Cardiac fibroblast (primary cell): ENCODE data around the gene ADGRL4.
"Not testable (repeated sequence)": the region's sequence is repeated elsewhere in the genome, so short reads cannot be mapped to it uniquely, and the experiment has no call there.

ENCODE experiments used
- DNase-seq, 2 donors: peaks; one replicate each; pipeline versions ENCODE4 v3.0.0 to v3.0.0-alpha.2; 2010; ENCODE audit warnings: low read depth in 2 of 2
- H3K4me3 ChIP-seq, 2 donors: replicated peaks in 1 of 2; 1 replicate in 1 of 2; 2 replicates in 1 of 2; pipeline ENCODE4 v1.5.1; 2011; ENCODE audit warnings: low read depth in 2 of 2, low read length in 2 of 2, mild to moderate bottlenecking in 2 of 2, moderate library complexity in 1 of 2
- TF ChIP-seq, protein P1 (sequence below): IDR thresholded peaks from one replicate; pipeline ENCODE4 v1.5.1; 2011; ENCODE audit warnings: low read depth, mild to moderate bottlenecking, low read length, inconsistent platforms

ADGRL4 gene

DNA sequence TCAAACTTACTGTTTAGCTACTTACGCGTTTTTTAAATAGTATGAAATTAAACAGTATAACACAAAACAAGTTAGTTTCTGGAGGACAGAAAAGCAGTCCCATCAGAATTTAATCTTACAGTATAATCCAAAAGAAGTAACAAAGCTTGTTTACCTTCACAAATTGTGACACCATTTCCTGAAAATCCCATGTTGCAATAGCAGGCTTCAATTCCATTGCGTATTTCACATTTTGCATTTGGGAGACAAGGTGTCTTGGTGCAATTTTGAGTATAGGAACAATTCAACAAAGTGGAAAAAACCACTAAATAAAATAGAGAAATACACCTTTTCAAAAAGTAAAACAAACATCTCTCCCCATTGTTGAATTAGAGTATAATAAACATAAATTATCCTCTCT is 1.6 kb downstream of the ADGRL4 start:
- DNase-seq, result peak; percentile 42 to 63
- H3K4me3 ChIP-seq, result peak overlapping the region in 1 of 2 donors; percentile 78
- TF ChIP-seq, protein P1, sequence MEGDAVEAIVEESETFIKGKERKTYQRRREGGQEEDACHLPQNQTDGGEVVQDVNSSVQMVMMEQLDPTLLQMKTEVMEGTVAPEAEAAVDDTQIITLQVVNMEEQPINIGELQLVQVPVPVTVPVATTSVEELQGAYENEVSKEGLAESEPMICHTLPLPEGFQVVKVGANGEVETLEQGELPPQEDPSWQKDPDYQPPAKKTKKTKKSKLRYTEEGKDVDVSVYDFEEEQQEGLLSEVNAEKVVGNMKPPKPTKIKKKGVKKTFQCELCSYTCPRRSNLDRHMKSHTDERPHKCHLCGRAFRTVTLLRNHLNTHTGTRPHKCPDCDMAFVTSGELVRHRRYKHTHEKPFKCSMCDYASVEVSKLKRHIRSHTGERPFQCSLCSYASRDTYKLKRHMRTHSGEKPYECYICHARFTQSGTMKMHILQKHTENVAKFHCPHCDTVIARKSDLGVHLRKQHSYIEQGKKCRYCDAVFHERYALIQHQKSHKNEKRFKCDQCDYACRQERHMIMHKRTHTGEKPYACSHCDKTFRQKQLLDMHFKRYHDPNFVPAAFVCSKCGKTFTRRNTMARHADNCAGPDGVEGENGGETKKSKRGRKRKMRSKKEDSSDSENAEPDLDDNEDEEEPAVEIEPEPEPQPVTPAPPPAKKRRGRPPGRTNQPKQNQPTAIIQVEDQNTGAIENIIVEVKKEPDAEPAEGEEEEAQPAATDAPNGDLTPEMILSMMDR, result no peak

GRCh38 chr1:78996791-78997190 is 9.7 kb downstream of the ADGRL4 start:
- peak in 1 of 2 donors; percentile 9 for DNase-seq
- H3K4me3 ChIP-seq, result no peak overlapping the region
- TF ChIP-seq, protein P1, result no peak

DNA sequence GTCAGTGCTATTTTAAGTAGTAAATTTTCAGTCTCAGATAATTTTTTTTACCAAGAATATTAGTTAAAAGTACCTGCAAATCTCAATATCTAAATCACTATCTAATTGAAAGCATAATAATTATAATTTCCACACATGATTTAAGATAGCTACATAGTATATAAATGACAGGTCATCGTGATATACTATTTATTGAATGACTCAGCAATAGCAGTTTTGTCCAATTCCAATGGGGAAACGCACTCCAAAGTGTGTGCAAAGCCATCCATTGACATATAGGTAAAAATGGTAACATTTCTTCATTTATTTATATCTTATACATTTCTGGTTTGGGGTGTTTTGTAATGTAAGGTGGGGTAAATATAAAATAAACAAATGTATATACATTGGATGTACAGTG is 19.5 kb downstream of the ADGRL4 start:
- TF ChIP-seq, protein P1, result no peak
- H3K4me3 ChIP-seq, result no peak overlapping the region

GRCh38 chr1:78980511-78980910 is 26.0 kb downstream of the ADGRL4 start:
- H3K4me3 ChIP-seq, result no peak overlapping the region
- DNase-seq, result peak in 1 of 2 donors; percentile 22
- TF ChIP-seq, protein P1, result no peak

More for the DNA sequence above, 19.5 kb downstream of the ADGRL4 start:
- no peak for DNase-seq

DNA sequence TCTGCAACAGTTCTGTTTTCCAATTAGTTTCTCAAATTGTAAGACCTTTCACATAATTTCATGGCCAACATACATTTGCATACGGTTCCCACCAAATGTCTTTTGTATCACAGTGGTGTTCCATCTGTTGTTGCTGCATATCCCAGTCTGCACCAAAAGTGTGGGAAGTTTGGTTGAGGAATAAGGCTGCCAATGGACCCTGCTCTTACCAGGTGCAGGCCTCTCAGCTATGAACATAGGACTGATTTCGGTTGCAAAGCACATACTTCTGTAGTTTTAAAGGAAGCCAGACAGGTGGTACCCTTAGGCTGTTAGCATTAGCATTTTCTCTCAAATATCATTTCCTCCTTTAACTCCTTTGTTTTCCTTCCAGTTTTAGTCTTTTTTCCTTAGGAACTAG is 33.8 kb downstream of the ADGRL4 start:
- TF ChIP-seq, protein P1, result no peak
- no peak overlapping the region for H3K4me3 ChIP-seq
- DNase-seq, result no peak

DNA sequence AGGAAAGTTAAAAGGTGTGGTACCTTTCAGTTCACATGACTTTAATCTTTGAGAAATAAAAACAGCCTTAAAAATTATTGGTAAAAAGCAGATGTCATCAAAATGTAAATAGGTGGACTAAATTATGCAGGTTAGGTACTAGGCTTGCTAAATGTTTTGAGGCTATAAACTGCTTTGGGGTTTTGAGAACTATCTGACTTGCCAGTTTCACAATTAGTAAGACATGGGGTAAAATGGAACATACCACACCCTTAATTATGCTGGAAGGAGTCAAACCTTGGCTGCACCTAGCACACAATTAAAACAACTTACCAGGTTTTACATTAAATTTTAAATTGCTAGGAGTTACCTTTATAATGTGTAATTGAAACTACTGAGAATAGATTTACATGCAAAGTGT is 39.4 kb downstream of the ADGRL4 start:
- not testable (repeated sequence) for H3K4me3 ChIP-seq, DNase-seq

GRCh38 chr1:78958711-78959110 is 47.8 kb downstream of the ADGRL4 start:
- no peak overlapping the region for H3K4me3 ChIP-seq
- TF ChIP-seq, protein P1, result no peak
- DNase-seq, result peak; percentile 9 to 54
